ENCODE data around the gene INTS3.
A peak's percentile ranks its signal among the peaks of the same experiment; 100 is the strongest.
"Not testable (repeated sequence)": the region's sequence is repeated elsewhere in the genome, so short reads cannot be mapped to it uniquely, and the experiment has no call there.

Gene INTS3

DNA sequence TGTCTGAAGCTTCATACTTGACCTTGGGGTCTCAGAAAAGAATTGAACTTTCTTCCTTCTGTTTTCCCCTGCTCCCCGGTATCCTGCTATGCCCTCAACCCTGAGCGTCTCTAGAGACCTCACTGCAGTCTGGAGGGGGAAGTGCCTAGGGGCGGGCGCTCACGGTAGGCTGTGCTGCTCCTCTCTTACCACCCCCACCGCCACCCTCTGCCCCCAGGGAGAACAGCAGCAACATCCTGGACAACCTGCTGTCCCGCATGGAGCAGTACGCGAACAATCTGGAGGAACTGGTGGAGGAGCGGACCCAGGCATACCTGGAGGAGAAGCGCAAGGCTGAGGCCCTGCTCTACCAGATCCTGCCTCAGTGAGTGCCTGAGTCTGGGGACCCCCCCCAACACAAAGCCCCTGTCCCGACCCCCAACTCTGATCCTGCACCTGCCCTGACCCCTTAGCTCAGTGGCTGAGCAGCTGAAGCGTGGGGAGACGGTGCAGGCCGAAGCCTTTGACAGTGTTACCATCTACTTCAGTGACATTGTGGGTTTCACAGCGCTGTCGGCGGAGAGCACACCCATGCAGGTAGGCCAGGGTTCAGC, 39.0 kb upstream of the INTS3 start:
- Histone ChIP-seq H3K27ac (ENCODE audit: low read depth, low read length) (no peak overlapping the region), H3K4me1 (ENCODE audit: insufficient read depth, low read length) (no peaks in the 10 kb centered on the region), H3K9ac (ENCODE audit: low read length) (no peak overlapping the region), H3K4me3 (ENCODE audit: low read depth in 1 of 2, low read length in 2 of 2) (no peak overlapping the region), H3K9me3 (ENCODE audit: low read length) (no peaks in the 10 kb centered on the region), H3K36me3 (ENCODE audit: insufficient read depth, low read length) (no peaks in the 10 kb centered on the region), H3K27me3 (ENCODE audit: control insufficient read depth in 1 of 2, insufficient read depth in 2 of 2, low read length in 2 of 2) (no peaks in the 10 kb centered on the region)

DNA sequence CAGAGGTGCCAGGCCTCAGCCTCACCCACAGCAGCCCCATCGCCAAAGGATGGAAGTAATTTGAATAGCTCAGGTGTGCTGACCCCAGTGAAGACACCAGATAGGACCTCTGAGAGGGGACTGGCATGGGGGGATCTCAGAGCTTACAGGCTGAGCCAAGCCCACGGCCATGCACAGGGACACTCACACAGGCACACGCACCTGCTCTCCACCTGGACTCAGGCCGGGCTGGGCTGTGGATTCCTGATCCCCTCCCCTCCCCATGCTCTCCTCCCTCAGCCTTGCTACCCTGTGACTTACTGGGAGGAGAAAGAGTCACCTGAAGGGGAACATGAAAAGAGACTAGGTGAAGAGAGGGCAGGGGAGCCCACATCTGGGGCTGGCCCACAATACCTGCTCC, 34.4 kb upstream of the INTS3 start:
- Histone ChIP-seq H3K9ac (ENCODE audit: low read length) (no peak overlapping the region), H3K36me3 (ENCODE audit: insufficient read depth, low read length) (no peaks in the 10 kb centered on the region), H3K27me3 (ENCODE audit: control insufficient read depth in 1 of 2, insufficient read depth in 2 of 2, low read length in 2 of 2) (no peaks in the 10 kb centered on the region), H3K9me3 (ENCODE audit: low read length) (no peaks in the 10 kb centered on the region), H3K4me3 (ENCODE audit: low read depth in 1 of 2, low read length in 2 of 2) (no peak overlapping the region), H3K27ac (ENCODE audit: low read depth, low read length) (no peak overlapping the region), H3K4me1 (ENCODE audit: insufficient read depth, low read length) (peaks cover 5% of the 10 kb centered on the region)

DNA sequence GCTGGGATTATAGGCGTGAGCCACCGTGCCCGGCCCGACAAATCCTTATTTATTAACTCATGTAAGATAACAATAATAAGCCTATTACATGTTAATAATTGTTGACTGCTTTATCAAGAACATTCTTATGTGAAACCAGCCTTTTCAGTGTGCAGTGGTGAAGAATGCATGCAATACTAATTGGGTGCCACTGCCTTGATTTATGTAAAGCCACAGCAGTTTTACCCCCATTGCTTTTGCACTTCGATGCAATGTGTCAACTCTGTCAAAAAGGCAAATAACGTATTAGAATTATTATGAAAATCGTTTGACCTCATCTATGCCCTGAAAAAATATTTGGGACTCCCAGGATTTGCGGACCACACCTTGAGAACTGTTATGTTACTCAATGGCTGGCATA, 31.1 kb upstream of the INTS3 start:
- no peaks in the 10 kb centered on the region for H3K36me3 ChIP-seq (ENCODE audit: insufficient read depth, low read length)
- no peak overlapping the region for H3K4me3 ChIP-seq (ENCODE audit: low read depth in 1 of 2, low read length in 2 of 2)
- peaks cover 9% of the 10 kb centered on the region for H3K4me1 ChIP-seq (ENCODE audit: insufficient read depth, low read length)
- no peaks in the 10 kb centered on the region for H3K9me3 ChIP-seq (ENCODE audit: low read length)
- no peak overlapping the region for H3K27ac ChIP-seq (ENCODE audit: low read depth, low read length)
- no peaks in the 10 kb centered on the region for H3K27me3 ChIP-seq (ENCODE audit: control insufficient read depth in 1 of 2, insufficient read depth in 2 of 2, low read length in 2 of 2)
- no peak overlapping the region for H3K9ac ChIP-seq (ENCODE audit: low read length)

DNA sequence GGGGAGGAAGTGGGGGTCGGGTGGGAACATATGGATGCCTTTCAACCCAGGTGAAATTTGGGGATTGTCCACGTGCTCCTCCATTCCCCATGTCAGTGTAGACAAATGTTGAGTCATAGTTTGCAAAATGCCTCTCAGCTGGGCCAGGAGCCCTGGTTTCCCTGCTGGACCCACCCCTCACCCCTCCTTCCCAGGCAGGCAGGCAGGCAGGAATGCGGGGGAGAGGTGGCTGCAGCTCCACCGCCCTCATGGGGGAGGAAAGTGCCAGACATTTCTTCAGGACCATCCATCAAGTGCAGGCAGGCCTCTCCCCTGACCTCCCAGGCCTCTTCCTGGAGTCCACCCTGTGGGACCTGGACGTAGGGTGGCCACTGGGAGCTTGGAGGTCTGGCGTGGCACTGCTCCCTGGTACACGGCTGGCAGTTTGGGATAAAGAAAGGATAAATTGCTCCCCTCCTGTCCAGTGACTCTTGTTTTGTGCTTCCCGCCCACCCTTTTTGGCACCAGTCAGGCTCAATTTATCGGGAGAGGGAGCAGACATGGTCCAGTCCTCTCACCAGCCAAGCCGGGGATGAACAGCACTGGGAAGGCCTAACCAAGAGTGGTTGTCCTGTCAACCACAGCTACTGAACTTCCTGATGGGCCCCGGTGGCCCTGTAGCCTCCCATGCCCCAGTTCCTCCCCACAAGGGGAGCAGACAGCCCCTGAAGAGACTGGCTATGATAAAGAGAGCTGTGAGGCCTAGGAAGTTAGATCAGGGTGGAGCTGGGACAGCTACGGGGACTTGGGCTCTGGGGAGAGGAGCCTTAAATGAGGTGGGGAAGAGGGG, 30.4 kb upstream of the INTS3 start:
- Histone ChIP-seq H3K4me3 (ENCODE audit: low read depth in 1 of 2, low read length in 2 of 2) (no peak overlapping the region), H3K9ac (ENCODE audit: low read length) (no peak overlapping the region)

DNA sequence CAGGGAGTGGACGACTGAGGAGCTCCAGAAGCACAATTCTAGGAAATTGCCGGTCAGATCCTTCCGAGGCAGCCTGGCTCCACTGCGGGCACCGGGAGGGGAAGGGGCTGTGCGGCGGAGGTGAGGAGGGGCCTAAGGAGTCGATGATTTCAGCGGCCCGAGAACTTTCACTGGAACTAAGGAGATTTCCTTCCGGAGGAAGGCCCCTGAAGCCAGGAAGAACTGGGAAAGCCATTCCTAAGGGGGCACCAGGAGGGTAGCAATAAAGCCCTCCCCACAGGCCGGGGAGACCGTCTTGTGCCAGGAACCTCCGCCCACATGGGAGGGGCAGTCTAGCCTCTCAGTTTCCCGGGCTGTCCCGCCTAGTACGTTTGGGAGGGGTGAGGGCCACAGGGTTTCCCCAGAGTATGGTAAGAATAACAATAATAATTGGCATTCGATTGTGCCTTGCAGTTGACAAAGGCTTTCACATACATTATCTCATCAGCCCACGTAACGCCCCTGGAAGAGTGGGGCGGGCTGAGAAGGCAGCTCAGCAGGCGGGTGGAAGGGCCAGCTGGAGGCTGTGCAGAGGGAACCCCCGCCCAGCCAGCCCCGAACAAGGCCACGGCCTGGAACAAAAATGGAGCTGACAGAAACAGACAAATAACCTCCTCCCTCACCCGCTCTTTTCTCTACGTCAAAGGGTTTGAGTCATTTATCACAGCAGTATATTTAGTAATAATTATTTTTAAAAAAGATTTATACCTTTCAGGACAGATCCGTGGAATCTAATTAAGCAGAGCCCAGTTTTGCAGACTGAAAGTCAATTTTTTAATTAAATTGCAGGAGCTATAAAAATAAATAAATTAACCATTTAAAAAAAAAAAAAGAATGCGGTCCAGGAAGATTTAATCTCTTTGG, 29.6 kb upstream of the INTS3 start:
- Histone ChIP-seq H3K27ac (ENCODE audit: low read depth, low read length) (peak overlapping the region; percentile 58), H3K4me3 (ENCODE audit: low read depth in 1 of 2, low read length in 2 of 2) (no peak overlapping the region), H3K9me3 (ENCODE audit: low read length) (no peaks in the 10 kb centered on the region), H3K36me3 (ENCODE audit: insufficient read depth, low read length) (no peaks in the 10 kb centered on the region), H3K4me1 (ENCODE audit: insufficient read depth, low read length) (peaks cover 9% of the 10 kb centered on the region), H3K9ac (ENCODE audit: low read length) (no peak overlapping the region), H3K27me3 (ENCODE audit: control insufficient read depth in 1 of 2, insufficient read depth in 2 of 2, low read length in 2 of 2) (no peaks in the 10 kb centered on the region)

More for the DNA sequence above, 30.4 kb upstream of the INTS3 start:
- Histone ChIP-seq H3K4me1 (ENCODE audit: insufficient read depth, low read length) (peaks cover 9% of the 10 kb centered on the region), H3K27ac (ENCODE audit: low read depth, low read length) (peak overlapping the region; percentile 58), H3K36me3 (ENCODE audit: insufficient read depth, low read length) (no peaks in the 10 kb centered on the region), H3K9me3 (ENCODE audit: low read length) (no peaks in the 10 kb centered on the region), H3K27me3 (ENCODE audit: control insufficient read depth in 1 of 2, insufficient read depth in 2 of 2, low read length in 2 of 2) (no peaks in the 10 kb centered on the region)

DNA sequence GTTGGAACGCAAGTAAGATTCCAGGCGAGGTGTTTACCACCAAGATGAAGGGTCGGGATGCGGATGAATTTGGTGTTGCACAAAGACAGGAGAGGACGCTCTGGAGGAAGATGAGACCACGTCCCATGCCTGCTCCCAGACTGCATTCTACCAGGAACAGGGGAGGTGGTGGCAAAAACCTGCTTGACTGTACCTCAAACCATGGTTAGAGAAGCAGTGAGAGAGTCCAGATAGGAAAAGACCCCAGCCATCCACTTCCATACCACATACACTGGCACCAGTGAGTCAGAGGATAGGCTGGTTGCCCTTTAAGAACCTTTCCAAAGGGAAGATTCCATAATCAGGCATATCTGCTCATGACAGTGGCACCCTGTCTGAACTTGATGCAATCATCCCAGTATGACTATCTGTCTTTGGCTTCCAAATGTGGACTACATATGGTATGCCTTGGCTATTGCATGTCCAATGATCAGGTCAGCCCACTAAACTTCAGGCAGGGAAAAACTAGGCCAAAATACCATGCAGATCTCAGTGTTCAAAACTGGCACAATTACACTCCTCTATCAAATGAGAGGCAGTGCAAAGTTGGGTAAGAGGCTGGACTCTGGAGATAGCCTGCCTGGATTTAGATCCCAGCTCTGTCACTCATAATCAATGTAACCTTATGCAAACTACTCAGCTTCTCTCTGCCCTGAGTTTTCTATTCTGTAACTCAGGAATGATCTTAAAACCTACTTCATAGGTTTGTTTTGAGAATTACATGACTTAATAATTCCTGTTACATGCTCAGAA, 28.7 kb upstream of the INTS3 start:
- Histone ChIP-seq H3K4me1 (ENCODE audit: insufficient read depth, low read length) (peaks cover 9% of the 10 kb centered on the region), H3K27me3 (ENCODE audit: control insufficient read depth in 1 of 2, insufficient read depth in 2 of 2, low read length in 2 of 2) (no peaks in the 10 kb centered on the region), H3K27ac (ENCODE audit: low read depth, low read length) (no peak overlapping the region), H3K36me3 (ENCODE audit: insufficient read depth, low read length) (no peaks in the 10 kb centered on the region), H3K9me3 (ENCODE audit: low read length) (no peaks in the 10 kb centered on the region), H3K4me3 (ENCODE audit: low read depth in 1 of 2, low read length in 2 of 2) (peak overlapping the region in 1 of 2 donors; percentile 19), H3K9ac (ENCODE audit: low read length) (no peak overlapping the region)

DNA sequence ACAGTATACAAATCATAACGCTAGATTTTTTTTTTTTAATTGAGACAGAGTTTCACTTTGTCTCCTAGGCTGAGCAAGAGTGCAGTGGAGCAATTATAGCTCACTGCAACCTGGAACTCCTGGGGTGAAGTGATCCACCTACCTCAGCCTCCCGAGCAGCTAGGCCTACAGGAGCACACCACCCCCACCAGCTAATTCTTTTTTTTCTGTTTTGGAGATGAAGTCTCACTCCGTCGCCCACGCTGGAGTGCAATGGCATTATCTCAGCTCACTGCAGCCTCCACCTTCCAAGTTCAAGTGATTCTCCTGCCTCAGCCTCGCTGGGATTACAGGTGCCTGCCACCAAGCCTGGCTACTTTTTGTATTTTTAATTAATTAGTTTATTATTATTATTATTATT, 28.1 kb upstream of the INTS3 start:
- peaks cover 9% of the 10 kb centered on the region for H3K4me1 ChIP-seq (ENCODE audit: insufficient read depth, low read length)
- no peaks in the 10 kb centered on the region for H3K36me3 ChIP-seq (ENCODE audit: insufficient read depth, low read length)
- H3K27ac ChIP-seq (ENCODE audit: low read depth, low read length) = no peak overlapping the region

DNA sequence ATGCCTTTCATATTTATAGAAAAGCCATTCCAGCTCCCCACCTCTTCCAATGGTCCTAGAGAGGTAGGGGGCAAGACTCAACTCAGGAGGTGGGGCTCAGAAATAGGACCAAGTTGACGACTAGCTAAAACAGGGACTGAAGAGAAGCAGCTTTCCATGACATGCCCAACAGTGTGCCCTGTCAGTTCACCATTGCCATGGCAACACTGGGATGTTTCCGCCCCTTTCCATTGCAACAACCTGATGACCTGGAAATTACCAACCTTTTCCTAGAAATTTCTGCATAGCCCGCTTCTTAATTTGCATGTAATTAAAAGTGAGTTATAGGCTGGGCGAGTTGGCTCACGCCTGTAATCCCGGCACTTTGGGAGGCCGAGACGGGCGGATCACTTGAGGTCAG, 22.4 kb upstream of the INTS3 start:
- Histone ChIP-seq H3K9ac (ENCODE audit: low read length) (no peak overlapping the region), H3K27ac (ENCODE audit: low read depth, low read length) (no peak overlapping the region), H3K27me3 (ENCODE audit: control insufficient read depth in 1 of 2, insufficient read depth in 2 of 2, low read length in 2 of 2) (no peaks in the 10 kb centered on the region), H3K36me3 (ENCODE audit: insufficient read depth, low read length) (no peaks in the 10 kb centered on the region), H3K9me3 (ENCODE audit: low read length) (no peaks in the 10 kb centered on the region), H3K4me3 (ENCODE audit: low read depth in 1 of 2, low read length in 2 of 2) (no peak overlapping the region), H3K4me1 (ENCODE audit: insufficient read depth, low read length) (no peaks in the 10 kb centered on the region)

More for the DNA sequence above, 28.1 kb upstream of the INTS3 start:
- Histone ChIP-seq H3K9me3 (ENCODE audit: low read length) (no peaks in the 10 kb centered on the region), H3K27me3 (ENCODE audit: control insufficient read depth in 1 of 2, insufficient read depth in 2 of 2, low read length in 2 of 2) (no peaks in the 10 kb centered on the region), H3K4me3 (ENCODE audit: low read depth in 1 of 2, low read length in 2 of 2) (no peak overlapping the region), H3K9ac (ENCODE audit: low read length) (no peak overlapping the region)

DNA sequence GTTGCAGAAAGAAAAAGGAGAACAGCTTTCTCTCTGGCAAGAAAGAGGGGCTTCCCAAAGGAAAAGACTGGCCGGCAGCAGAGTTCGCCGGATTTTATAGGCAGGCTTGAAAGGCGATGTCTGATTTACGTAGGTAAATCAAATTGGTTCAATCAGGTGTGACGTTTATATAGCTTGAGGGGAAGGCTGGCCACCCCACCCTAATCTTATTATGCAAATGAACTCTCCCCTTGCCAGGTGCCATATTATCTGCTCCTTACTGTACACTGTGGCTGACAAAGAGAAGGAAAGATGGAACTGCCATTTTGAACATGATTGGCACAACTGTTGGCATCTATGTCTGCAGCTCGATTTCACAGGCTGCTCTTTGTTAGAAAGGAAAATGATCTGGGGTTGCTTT, 16.8 kb upstream of the INTS3 start:
- H3K4me1 ChIP-seq (ENCODE audit: insufficient read depth, low read length) = no peaks in the 10 kb centered on the region
- no peak overlapping the region for H3K4me3 ChIP-seq (ENCODE audit: low read depth in 1 of 2, low read length in 2 of 2)
- no peaks in the 10 kb centered on the region for H3K36me3 ChIP-seq (ENCODE audit: insufficient read depth, low read length)

DNA sequence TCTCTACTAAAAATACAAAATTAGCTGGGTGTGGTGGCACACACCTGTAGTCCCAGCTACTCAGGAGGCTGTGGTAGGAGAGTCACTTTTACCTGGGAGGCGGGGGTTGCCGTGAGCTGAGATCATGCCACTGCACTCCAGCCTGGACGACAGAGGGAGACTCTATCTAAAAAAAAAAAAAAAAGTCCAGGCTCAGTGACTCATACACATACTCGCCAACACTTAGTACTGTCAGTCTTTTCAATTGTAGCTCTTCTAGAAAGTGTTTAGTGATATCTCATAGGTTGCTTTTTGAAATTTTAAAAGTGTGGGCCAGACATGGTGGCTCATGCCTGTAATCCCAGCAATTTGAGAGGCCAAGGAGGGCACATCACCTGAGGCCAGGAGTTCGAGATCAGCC, 11.6 kb upstream of the INTS3 start:
- H3K4me3 ChIP-seq (ENCODE audit: low read depth in 1 of 2, low read length in 2 of 2); H3K4me1 ChIP-seq (ENCODE audit: insufficient read depth, low read length); H3K27ac ChIP-seq (ENCODE audit: low read depth, low read length); H3K27me3 ChIP-seq (ENCODE audit: control insufficient read depth in 1 of 2, insufficient read depth in 2 of 2, low read length in 2 of 2); H3K9me3 ChIP-seq (ENCODE audit: low read length); H3K9ac ChIP-seq (ENCODE audit: low read length); H3K36me3 ChIP-seq (ENCODE audit: insufficient read depth, low read length): not testable (repeated sequence)

More for the DNA sequence above, 16.8 kb upstream of the INTS3 start:
- Histone ChIP-seq H3K27me3 (ENCODE audit: control insufficient read depth in 1 of 2, insufficient read depth in 2 of 2, low read length in 2 of 2) (no peaks in the 10 kb centered on the region), H3K27ac (ENCODE audit: low read depth, low read length) (no peak overlapping the region), H3K9me3 (ENCODE audit: low read length) (no peaks in the 10 kb centered on the region), H3K9ac (ENCODE audit: low read length) (no peak overlapping the region)

DNA sequence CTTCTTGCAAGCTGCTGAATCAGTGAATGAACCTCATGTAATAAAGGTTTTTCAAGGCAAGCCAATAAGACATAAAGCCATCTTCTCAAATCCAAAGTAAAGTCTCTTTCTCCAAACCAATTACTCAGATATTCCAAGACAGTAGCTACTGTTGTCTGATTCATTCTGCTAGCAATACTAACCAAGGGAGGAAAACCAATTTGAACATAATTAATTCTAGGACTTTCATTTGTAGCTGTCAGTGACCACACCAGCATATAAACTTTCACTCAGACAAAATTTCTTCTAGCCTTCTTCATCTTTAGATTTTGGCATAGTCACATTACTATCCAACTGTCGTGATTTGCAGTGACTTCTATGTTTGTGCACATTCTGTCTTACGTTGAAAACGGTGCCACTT, 10.5 kb upstream of the INTS3 start:
- Histone ChIP-seq H3K9ac (ENCODE audit: low read length) (no peak overlapping the region), H3K9me3 (ENCODE audit: low read length) (no peaks in the 10 kb centered on the region), H3K27ac (ENCODE audit: low read depth, low read length) (no peak overlapping the region), H3K36me3 (ENCODE audit: insufficient read depth, low read length) (no peaks in the 10 kb centered on the region), H3K4me1 (ENCODE audit: insufficient read depth, low read length) (no peaks in the 10 kb centered on the region), H3K27me3 (ENCODE audit: control insufficient read depth in 1 of 2, insufficient read depth in 2 of 2, low read length in 2 of 2) (no peaks in the 10 kb centered on the region), H3K4me3 (ENCODE audit: low read depth in 1 of 2, low read length in 2 of 2) (no peak overlapping the region)

Data from muscle layer of colon (tissue), 2 donors.